ENCODE data around the gene ACBD5.

Gene ACBD5

DNA sequence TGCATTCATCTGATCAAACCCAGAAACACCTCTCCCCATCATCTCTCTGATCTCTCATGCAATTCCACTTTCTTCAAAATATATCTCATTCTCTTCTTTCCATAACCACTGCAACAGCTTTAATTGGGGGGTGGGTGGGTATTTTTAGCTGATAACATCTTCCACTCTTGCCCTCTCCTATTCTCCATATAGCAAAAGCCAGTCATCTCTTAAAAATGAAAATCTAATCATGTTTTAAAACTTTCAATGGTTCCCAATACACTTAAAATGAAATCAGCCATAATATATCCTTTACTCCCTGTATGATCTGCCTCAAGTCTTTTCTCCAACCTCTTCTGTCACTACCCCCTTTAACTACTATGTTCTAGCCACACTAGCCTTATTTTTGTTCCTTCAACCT, 87.9 kb downstream of the ACBD5 start:
- DNase-seq (ENCODE audit: low spot score) = no peak

GRCh38 chr10:27150261-27150660, 90.3 kb downstream of the ACBD5 start:
- no peak for DNase-seq (ENCODE audit: low spot score)

GRCh38 chr10:27147701-27148100, 92.9 kb downstream of the ACBD5 start:
- no peak for DNase-seq (ENCODE audit: low spot score)

DNA sequence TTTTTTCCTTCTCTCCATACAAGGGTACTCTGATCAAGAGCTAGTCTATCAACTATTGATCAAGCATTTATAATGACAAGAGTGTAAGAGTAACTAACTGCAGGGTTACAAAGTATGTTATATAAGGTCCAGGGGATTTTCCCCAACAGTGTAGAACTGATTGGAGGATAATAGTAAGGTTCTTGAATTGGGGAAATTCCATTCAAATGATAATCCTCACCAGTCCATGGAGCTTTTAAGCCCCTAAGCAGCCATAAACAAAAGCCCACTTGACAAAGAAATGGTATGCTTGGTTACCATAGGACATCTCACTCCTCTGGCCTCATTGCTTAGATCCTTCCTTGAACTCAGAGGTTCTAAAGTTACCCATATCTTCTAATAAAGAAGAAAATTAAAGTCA, 94.7 kb downstream of the ACBD5 start:
- no peak for DNase-seq (ENCODE audit: low spot score)
